ENCODE data around the gene KCNG2.
"Not testable (repeated sequence)": the region's sequence is repeated elsewhere in the genome, so short reads cannot be mapped to it uniquely, and the experiment has no call there.

The KCNG2 gene

DNA sequence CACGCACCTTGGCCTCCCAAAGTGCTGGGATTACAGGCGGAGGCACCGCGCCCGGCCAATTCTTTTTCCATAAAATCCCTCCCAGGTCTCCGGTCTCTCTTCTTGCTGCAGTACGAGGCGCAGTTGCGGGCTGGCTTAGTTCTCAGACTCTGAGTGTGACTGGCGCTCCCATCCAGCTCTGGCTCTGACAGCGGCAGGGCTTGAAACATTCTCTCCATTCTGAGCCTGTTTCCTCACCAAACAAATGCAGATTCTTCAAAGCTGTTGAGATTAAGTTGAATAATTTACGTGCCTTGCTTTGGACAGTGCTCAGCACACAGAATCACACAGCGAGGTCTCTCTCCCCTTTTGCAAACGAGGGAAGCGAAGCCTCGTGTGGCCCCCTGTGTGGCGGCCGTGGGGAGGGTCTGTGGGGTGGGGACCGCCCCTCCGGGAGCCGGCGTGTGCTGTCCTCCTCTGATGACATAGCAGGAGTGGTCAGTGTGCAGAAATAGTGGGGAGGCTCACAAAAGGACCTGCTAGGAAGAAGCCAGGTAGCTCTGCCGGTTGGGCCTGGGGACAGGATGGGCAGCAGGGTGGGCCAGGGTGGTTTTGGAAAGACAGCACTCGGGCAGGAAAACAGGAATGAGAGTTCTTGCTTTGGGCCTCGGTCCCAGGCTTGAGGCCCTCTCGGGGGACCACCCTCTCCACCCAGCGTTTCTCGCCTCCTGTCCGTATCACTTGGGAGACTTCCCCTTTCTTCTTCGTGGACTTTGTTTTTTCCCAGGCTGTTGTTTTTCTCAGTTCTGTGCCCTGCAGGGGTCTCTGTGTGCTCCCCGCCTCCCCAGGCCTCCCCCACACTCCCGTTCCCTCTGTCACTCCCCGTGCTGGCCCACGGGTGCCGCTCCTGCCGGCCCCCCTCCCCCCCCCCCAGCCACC lies 75.0 kb downstream of the KCNG2 start:
- no peak for DNase-seq

DNA sequence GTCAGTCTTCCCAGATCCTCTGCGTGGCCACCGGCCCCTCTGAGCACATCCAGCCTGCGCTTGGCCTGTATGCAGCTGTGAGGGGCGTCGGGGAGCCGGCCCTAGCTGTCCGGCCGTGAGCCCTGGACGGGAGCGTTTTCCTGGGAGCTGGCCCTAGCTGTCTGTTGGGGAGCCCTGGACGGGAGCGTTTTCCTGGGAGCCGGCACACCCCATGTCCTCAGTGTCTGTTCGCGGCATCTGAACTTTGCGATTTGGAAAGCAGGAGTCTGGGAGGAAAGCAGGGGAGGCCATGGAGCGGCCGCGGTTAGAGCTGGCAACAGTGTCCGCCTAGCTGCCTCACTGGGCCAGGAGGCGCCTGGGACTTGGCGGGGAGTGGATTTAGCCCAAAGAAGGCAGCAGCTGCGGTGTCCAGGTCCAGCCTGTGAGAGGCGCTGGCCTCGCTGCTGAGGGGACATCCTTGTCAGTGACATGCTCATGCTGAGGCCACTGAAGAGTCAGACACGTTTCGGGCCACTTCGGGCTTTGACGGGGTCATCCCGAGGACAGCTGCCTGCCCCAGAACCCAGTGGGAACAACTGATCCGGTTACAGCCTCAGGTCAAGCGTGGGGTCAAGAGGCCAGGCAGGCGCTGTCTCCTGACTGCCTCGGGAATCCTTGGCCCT lies 75.8 kb downstream of the KCNG2 start:
- DNase-seq: no peak

DNA sequence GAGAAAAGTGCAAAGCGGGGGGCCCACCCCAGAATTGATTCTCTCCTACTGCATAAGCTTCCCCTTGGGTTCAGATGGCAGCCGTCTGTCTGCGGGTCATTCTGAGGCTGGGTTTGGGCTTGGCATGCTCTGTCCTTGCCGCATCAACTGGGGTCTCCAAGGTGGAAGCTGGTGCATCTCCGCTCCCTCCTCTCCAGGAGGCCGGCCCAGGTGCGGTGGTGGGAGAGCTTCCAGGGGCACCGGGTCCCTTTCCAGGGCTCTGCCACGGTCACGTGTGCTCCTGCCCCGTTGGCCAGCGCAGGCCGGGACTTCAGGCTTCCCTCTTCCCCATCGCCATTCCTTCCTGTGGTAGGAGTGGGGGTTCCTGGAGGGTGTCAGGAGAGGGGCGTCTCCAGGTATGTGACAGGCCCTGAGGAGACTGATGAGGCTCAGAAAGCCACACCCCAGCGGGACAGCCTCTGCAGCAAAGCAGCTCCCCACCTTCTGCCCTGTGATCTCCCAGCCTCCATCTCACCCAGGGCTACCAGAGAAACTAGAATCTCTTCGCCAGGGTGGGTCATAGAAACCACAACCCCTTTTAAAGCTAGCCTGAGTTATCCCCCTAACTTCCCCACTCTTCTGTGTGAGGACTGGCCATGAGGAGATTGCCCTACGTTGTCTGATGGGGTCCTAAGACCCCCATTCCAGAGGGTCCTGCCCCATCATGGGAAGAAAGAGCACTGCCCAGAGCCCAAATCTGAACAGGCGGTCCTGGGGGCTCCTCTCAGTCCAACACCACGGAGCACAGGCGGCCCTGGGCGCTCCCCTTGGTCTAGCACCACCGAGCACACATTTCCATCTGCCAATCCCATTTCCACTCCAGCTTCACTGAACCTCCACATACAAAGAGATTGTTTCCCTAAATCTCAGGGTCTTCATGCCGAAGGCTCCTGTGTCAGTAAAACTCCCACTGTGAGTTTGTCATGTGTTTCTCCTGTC lies 77.1 kb downstream of the KCNG2 start:
- DNase-seq: no peak

DNA sequence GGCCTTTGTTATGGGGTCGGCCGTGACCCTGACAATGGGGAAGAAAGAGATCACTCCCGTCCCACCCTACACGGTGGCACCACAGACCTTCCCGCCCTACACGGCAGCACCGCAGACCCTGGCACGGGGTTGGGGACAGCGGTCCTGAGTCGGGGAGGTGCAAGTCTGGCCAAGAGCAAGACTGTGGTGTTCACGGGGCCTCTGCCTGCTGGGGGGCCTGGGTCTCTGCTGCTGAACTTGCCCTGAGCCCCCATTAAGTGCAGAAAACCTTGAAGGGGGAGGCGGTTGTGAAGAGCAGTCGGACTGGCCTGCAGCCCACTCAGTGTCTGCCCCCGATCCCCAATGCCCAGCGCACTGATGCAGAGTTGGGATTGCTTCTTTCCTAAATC lies 77.8 kb downstream of the KCNG2 start:
- no peak for DNase-seq

DNA sequence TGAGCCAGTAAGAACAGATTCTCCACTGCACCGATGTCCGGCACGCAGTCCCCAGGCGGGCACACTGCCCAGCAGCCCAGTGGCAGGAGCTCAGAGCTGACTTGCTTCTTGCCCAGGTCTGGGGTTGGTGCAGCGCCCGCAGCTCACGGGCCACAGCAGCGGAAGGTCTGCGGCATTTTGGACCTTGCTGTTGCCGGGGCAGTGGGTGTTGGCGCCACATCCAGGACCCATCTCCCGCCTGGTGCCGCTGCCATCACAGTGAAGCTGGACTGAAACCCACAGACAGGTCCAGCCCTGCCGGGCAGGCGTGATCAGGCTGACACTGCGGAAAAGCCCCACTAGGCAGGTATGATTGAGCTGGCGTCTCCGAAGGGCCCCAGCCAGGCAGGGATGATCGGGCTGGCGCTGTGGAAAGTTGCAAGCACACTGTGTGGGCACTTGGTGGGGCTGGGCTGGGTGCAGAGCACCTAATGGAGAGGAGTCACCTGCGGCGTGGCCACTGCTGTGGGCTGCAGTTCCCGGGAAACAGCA lies 78.3 kb downstream of the KCNG2 start:
- DNase-seq: no peak

DNA sequence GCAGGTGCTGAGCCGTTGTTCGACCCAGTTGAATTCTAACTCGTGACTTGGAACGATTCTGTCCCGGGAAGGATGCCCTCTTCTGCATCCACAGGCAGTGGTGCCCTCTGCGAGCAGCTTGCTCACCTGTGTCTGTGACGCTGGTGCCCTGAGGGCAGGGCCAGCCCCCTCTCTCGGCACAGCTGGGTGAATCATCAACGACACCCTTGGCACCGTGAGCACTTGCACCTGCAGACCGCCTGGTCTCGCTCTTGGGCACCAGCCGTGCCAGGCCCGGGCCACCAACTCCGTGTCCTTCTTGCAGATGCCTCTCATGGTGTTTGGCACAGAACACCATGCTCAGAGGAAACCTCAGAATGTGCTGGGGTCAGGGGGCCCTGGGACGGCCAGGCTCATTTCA lies 78.8 kb downstream of the KCNG2 start:
- no peak for DNase-seq

DNA sequence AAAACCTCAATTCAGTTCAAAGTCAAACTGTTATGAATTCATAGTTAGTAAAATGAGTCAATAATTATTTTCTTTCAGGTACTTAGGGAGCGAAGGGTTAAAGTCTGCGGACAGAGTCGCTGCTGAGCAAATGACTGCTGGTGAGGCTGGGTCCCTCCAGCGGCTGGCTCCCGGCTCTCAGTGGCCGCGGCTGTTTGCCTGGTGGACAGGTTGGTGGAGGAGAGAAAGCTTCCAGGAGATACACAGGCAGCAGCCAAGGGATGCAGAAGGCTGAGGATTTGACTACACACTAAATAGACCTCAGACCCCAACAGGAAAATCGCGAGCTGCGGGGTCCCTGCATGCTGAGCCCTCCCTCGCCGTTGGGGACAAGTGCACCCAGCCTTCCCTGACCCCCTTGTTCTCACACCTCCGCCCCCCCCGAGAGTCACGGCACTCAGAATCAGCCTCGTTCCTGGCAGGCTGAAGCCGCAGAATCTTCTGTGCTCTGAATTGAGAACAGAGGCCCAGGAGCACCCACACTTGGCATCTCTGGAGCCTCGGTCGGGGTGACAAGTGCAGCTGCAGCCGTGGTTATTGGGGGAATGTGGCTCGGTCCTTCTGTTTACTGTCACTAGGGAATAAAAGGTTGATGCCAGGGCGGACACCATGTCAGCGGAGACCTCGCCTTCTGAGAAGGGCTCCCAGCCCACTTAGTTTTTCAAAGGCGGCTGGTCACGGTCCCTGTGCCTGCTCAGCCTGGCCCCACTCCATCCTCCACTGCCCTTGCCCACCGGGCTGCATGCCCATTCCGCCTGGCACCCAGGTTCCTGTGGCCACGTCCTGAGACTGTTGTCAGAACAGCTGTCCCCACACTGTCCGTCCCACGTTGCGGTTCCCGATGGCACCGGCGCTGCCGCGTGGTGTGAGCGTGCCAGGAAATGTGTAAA lies 79.7 kb downstream of the KCNG2 start:
- no peak for DNase-seq

DNA sequence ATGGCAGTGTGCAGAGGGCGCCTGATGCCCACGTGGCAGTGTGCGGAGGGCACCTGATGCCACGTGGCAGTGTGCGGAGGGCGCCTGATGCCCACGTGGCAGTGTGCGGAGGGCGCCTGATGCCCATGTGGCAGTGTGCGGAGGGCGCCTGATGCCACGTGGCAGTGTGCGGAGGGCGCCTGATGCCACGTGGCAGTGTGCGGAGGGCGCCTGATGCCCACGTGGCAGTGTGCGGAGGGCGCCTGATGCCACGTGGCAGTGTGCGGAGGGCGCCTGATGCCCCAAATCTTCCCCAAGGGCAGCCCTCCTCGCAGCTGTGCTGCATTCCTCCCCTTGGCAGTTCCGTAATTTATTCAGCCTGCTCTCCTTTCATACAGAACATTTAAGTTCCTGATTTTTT lies 80.5 kb downstream of the KCNG2 start:
- not testable (repeated sequence) for DNase-seq

DNA sequence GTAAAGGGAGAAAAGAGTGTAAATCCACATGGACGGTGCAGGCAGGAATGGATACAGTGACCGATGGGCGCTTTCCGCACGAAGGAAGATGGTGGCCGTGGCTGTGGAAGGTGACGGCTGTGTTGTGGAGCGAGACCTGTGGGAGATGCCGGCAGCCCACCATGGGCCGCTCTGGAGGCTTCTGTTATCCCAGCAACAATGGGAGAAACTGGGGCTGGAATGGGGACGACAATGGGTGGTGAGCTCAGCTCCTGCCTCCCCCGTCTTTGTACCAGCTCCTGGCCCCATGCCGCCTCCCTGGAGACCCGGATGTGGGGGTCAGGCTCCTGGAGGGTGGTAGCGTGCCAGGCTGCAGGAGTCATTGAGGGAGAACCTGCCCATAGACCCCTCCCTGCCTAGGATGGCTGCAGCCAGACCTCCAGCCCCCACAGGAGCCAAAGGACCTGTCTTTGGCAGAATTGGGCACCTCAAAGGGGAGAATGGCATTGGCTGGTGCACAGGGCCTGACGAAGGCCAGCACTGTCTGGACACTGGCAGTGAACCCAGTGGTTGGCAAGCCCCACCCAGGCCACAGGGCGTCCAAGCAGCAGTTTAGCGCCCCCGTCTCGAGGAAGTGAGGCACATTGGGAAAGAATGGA lies 81.1 kb downstream of the KCNG2 start:
- DNase-seq: no peak

DNA sequence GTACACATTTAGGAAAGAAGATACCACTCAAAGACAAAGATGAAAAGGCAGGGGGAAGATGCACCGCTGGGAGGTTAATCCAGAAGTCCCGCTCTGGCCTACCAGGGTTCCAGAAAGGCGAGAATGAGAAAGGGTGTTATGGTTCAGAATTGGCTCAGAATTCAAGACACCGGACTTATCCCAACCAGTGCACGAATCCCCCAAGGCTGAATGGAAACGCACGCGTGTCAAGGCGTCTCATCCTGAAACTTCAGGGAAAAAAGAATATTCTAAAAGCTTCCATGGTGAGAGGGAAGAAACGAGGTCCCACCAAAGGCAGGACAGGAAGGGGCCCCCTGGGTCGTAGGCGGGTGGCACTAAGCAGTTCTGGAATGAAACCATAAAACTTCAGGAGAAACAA lies 81.8 kb downstream of the KCNG2 start:
- DNase-seq: no peak

DNA sequence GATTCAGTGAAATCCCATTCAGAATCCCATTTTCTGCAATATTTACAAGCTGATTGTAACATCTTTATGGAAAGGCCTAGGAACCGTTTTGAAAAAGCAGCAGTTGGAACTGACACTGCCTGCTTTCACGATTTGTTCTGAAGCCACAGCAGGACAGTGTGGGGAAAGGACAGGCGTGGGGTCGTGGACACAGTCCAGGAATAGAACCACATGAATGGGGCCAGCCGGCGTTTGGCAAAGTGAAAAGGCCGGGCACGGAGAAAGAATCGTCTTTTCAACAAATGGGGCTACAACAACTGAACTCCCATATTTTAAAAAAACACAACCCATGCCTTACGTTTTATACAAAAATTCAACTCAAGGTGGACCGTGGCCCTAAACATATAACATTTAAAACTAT lies 84.0 kb downstream of the KCNG2 start:
- DNase-seq: no peak

DNA sequence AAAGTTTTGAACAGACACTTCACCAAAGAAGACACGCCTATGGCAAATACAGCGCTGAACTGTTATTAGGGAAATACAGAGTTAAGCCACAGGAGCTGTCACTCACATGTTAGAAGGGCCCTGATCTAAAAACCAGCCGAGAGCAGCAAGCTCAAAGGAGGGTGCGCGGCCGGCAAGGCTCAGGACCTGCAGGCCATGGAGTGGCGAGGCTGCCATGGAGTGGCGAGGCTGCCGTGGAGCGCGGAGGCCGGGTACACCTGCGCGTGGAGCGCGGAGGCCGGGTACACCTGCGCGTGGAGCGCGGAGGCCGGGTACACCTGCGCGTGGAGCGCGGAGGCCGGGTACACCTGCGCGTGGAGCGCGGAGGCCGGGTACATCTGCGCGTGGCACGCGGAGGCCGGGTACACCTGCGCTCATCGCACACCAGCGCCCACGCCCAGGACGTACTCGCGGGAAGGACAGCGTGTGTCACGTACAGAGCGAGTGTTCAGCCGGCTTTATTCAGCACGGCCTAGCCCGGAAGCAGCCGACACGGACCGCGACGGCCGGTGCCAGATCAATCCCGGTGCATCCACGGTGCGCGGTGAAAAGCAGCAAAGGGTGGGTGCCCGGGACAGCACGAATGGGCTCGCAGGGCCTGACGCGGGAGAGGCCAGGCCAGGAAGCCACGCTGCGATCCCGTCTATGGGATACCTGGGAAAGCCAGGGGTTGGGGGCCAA lies 84.9 kb downstream of the KCNG2 start:
- DNase-seq: no peak

DNA sequence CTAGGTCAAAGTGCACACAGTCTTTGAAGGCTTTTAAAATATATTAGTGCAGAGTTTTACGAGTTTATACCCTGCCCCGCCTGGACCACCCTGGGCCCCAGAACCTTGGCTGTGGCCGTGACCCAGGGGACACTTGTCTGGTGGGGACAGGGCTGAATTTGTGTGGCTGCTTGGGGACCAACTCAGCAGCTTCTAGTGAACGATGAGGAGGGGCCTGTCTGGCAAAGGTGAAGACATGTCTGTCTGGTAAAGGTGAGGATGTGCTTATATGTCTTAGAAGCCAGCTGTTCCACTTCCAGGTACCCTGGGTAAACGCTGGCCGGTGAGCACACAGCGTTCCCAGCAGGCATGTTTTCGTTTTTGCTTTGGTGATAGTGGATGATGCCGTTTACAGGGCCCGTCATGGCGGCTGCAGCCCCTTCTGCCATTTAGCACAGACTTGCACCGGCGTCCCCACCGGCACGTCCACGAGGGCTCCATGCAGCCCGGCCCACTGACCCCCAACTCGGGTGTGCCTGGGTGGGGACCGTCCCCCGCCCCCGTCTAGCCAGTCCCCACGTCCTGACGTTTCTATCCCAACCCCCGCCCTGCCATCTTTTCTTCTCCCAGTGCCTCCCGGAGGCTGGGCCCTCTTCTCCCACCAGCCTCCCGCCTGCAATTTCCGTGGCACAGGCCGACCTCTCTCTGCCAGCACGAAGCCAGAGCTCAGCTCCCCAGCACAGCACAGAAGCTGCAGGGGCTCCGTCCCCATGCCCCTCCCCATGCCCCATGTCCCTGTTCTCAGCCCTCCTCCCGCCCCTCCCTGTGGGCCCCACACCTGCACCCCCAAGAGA lies 85.9 kb downstream of the KCNG2 start:
- no peak for DNase-seq

DNA sequence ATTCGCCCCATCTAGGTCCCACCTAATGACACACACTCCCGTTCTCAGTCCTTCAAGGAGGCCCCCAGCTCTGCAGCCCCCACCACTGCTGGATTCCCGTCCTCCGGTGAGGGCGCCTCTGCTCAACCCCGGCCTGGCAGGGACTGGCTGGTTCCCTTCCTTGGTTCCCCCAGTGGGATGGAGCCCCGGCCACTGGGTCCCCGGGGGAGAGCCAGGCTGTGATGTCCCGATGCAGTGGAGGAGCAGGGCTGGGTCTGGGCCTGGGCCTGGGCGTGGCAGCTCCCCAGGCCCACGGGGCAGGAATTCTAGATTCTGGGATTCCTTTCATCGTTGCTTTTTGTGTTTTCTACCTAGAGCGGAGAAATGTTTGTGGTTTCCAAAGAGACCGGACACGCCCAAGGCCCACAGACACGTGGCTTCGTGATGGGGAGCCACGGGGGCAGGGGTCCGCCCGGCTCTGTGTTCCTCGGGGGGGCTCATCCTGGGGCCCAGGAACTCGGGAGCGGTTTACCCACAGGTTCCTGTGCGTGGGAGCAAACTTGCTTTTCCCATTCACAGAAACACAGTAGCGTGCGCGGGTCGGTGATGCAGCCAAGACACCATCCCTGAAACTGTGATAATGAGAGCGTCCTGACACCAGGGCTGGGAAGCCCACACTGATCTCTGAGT lies 86.7 kb downstream of the KCNG2 start:
- DNase-seq: no peak

DNA sequence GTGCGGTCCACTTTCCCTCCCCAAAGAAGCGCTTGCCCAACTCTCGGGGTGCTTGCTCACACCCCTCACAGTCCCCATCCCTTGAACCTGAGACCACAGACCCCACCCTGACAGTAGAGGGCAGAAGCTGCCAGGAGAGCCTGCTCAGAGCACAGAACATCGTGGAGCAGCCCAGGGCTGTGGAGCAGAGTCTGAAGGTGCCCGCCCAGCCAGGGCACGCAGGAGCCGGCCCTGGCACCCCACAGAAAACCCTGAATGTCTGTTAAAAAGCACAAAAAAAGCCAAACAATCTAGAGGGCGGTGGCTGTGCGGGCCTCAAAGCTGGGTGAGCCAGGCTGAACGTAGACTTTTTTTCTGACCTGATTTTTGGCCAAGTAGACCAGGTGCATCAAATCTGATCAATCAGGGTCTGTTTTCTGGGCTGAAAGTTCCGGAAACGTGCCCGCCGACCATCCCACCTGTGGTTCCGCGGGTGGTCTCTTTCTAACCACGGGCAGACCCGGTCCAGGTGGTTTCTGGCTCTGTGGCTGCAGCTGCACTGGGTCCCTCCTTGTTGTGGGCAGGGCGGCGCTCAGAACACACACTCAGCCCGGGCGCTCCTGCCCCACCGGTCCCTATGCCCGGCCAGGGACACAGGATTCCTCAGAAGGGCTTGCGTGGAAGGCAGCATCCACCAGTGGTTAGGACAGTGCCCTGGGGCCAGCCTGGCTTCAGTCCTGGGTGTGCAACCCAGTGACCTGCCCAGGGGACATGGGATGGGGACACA lies 87.4 kb downstream of the KCNG2 start:
- DNase-seq: no peak

DNA sequence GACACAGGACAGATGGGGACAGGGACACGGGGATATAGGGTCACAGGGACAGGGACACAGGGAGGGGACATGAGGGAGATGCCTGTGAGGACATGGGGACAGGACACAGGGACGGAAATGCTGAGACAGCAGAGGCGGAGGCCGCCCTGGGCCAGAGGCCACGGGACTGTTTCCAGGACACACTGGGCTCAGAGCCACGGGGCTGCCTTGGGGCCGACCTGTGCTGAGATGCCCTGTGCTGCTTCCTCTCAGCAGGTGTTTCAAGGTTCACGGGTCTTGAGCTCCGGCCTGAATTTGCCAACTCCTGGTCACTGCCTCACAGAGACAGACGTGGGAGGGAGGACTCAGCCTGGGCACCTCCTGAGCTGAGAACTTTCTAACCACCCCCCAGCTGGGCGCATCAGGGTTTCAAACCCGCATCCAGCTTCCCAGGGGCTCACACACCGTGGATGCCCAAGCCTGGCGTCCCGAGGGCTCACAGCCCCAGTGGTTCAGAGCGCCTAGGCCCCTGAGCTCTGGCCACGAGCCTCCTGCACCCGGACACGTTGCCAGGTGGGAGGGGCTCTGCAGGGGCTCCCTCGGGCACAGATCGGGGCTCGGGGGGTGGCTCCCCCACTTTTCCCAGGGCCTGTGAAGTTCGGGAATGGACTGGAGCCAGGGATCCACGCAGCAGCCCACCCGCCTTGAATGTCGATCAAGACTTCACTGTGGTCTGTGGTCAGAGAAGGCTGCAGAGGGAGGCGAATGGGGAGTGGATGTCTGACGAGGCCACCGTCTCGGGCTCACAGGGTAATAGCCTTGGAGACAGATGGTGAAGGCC lies 89.7 kb downstream of the KCNG2 start:
- no peak for DNase-seq

DNA sequence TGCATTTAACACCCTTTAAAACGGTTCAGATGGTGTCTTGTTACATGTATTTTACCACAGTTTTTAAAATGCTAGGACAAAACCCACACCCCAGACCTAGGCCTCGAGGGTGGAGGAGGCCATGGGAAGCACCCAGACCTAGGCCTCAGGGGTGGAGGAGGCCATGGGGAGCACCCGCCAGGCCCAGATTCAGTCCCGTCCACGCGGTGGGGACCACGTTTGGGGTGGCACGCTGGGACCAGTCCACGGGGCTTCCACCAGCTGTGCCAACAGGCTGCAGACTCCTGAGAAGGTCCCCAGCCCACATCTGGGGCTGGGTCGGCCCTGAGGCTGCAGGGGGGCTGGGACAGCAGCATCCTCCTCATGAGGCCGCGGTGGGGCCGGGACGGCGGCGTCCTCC lies 90.3 kb downstream of the KCNG2 start:
- no peak for DNase-seq

Data from COR-L47 (cell line).